Upper lobe of left lung (tissue), 6 donors: ENCODE measurements around the gene UFC1. TPM values are rescaled to one million over a fixed set of nuclear protein-coding genes. Genes with fewer than 3 reads are reported as not detected.
A peak's percentile ranks its signal among the peaks of the same experiment; 100 is the strongest.

Source experiments
- ATAC-seq, 2 donors: fragments of 200-7000 bp; cut with Tn5 transposase; one replicate each; pipeline ENCODE4 v1.9.1; 2022; ENCODE audit warnings: mild to moderate bottlenecking in 2 of 2, moderate library complexity in 2 of 2; ENCODE audit not compliant: low FRiP score in 2 of 2
- DNase-seq, 2 donors: peaks; one replicate each; pipeline ENCODE4 v3.0.0-alpha.2; 2019 to 2020
- H3K27ac ChIP-seq, 4 donors: fragments of 200-600 bp; sonication (generic); one replicate each; pipeline ENCODE4 v1.5.1; 2016 to 2019
- H3K27me3 ChIP-seq, 4 donors: fragments of 200-600 bp; sonication (generic); one replicate each; pipeline ENCODE4 v1.5.1; 2017 to 2019
- H3K36me3 ChIP-seq, 4 donors: fragments of 200-600 bp; sonication (generic); one replicate each; pipeline ENCODE4 v1.5.1; 2016 to 2019
- H3K4me1 ChIP-seq, 4 donors: fragments of 200-600 bp; sonication (generic); one replicate each; pipeline ENCODE4 v1.5.1; 2018 to 2019
- H3K4me3 ChIP-seq, 4 donors: fragments of 200-600 bp; sonication (generic); one replicate each; pipeline ENCODE4 v1.5.1; 2017 to 2019; ENCODE audit warnings: mild to moderate bottlenecking in 2 of 4, moderate library complexity in 1 of 4
- H3K9me3 ChIP-seq, 4 donors: fragments of 200-600 bp; sonication (generic); one replicate each; pipeline ENCODE4 v1.5.1; 2018 to 2019
- EP300 ChIP-seq, 4 donors: sonication (generic); formaldehyde crosslinking; IDR thresholded peaks; one replicate each; pipeline ENCODE4 v1.5.1; 2017; ENCODE audit warnings: antibody characterized with exemption in 4 of 4, control low read depth in 2 of 4
- POLR2A ChIP-seq, 4 donors: fragments of 450-650 bp; IDR thresholded peaks; one replicate each; pipeline ENCODE4 v1.5.1; 2016 to 2017; ENCODE audit warnings: antibody characterized with exemption in 4 of 4, mild to moderate bottlenecking in 2 of 4
- POLR2AphosphoS5 ChIP-seq, 2 donors: sonication (generic); formaldehyde crosslinking; IDR thresholded peaks; one replicate each; pipeline ENCODE4 v1.5.1; 2017; ENCODE audit warnings: antibody characterized with exemption in 2 of 2
- WGBS, 2 donors: methylation state at CpG; one replicate each; pipeline ENCODE4 v1.1.5; 2017 to 2018; 5-methylcytosine and 5-hydroxymethylcytosine counted together
- total RNA-seq, 6 donors: library from RNA; depleted of rRNA in 4 of 6; stranded (reverse); fragments of >200 nt in 4 of 6; gene quantifications; one replicate each; pipeline versions ENCODE4 v1.1.0 to v1.2.1, GENCODE V29; 2016 to 2021
- TF ChIP-seq, protein P1 (sequence below), 6 experiments: fragments of 450-650 bp in 4 of 6; fragments of 200-600 bp in 2 of 6; sonication (generic) in 2 of 6; IDR thresholded peaks; one replicate each; pipeline ENCODE4 v1.5.1; 2016 to 2019; ENCODE audit warnings: antibody characterized with exemption in 6 of 6
- donor health status: DM: no; HTN: no; CAD: no; lungs with moderate emphysema.
- donor health status: DM: no; HTN: yes; CAD: no; lungs with severe emphysema.

The UFC1 gene
- total RNA-seq, 6 donors from 2014 or later: 32.5 to 95.6 (median 75.6) TPM

DNA sequence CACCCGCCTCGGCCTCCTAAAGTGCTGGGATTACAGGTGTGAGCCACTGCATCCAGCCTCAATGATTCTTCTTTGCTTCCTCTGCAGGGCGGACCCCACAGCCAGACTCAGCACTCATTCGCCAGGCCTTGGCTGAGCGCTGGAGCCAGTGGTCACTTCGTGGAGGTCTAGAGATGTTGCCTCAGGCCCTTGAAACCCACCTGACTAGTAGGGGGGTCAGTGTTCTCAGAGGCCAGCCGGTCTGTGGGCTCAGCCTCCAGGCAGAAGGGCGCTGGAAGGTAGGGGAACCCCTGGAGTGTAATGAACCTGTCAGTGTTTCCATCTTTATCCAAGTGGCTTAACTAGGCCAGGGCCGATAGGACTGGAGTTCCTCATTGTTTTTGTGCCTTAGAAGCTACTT lies 15.1 kb downstream of the UFC1 start:
- no peak for DNase-seq
- Histone ChIP-seq H3K36me3 (peaks cover 16 to 53% (median 44%) of the 10 kb centered on the region in 4 donors), H3K27ac (no peak overlapping the region), H3K27me3 (no peaks in the 10 kb centered on the region), H3K4me1 (peaks cover 17 to 34% (median 23%) of the 10 kb centered on the region in 4 donors), H3K4me3 (no peak overlapping the region), H3K9me3 (no peaks in the 10 kb centered on the region)
- no peak for ATAC-seq
- WGBS, 2 donors: 90 to 96% methylated on average over 5 to 8 of the region's 9 CpGs
- TF ChIP-seq POLR2A (IDR thresholded peaks at IDR 0.05) (no peak), EP300 (IDR thresholded peaks at IDR 0.05) (no peak), POLR2AphosphoS5 (IDR thresholded peaks at IDR 0.05) (no peak)
- TF ChIP-seq, protein P1, sequence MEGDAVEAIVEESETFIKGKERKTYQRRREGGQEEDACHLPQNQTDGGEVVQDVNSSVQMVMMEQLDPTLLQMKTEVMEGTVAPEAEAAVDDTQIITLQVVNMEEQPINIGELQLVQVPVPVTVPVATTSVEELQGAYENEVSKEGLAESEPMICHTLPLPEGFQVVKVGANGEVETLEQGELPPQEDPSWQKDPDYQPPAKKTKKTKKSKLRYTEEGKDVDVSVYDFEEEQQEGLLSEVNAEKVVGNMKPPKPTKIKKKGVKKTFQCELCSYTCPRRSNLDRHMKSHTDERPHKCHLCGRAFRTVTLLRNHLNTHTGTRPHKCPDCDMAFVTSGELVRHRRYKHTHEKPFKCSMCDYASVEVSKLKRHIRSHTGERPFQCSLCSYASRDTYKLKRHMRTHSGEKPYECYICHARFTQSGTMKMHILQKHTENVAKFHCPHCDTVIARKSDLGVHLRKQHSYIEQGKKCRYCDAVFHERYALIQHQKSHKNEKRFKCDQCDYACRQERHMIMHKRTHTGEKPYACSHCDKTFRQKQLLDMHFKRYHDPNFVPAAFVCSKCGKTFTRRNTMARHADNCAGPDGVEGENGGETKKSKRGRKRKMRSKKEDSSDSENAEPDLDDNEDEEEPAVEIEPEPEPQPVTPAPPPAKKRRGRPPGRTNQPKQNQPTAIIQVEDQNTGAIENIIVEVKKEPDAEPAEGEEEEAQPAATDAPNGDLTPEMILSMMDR (IDR thresholded peaks at IDR 0.05): no peak

DNA sequence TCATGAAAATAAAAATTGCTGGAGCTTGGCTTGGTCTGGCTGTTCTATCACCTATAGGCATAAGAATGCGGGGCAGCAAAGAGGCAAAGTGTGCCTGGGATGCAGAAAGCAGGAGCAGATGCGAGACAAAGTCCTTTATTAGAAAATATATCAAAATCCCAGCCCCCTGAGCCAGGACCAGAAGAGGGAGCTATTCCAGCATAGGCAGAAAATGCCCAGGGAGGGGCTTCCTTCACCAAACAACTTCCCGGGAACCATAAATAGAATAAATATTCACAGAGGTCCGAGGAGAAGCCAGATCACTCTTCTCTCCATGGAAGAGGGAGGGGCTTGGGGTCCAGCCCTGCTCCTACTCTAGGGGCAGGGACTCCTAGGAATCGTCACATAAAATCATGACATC lies 17.4 kb downstream of the UFC1 start:
- WGBS, 2 donors: 74 to 75% methylated on average over 5 of the region's 5 CpGs
- no peak for TF ChIP-seq POLR2AphosphoS5 (IDR thresholded peaks at IDR 0.05)
- TF ChIP-seq EP300 (IDR thresholded peaks at IDR 0.05): no peak
- no peak for TF ChIP-seq POLR2A (IDR thresholded peaks at IDR 0.05)
- TF ChIP-seq, protein P1 (IDR thresholded peaks at IDR 0.05): no peak
- no peak for ATAC-seq
- Histone ChIP-seq H3K4me1 (peaks cover 18 to 28% (median 20%) of the 10 kb centered on the region in 4 donors), H3K9me3 (no peaks in the 10 kb centered on the region), H3K36me3 (peaks cover 22 to 72% (median 53%) of the 10 kb centered on the region in 4 donors), H3K27me3 (no peaks in the 10 kb centered on the region), H3K4me3 (no peak overlapping the region), H3K27ac (peak overlapping the region in 2 of 4 donors; percentile 52 to 62)
- no peak for DNase-seq

DNA sequence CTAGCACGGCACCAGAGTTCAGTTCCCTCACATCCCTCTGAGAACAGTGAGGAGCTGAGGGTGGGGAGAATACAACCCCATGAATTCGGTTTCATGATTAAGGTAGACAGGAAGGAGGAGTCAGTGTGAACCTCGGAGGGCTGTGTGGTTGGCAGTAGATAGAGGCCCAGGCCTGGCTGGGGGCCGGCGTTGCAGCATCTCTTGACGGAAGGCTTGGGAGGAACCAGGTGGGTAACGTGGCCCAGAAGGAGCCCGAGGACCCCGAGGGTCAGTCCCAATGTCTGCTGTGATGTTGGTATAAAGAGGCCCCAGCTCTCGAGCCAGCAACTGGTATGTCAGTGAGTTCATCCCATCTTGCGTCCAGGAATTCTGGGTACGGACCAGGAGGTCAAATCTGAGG lies 17.9 kb downstream of the UFC1 start:
- DNase-seq: no peak
- Histone ChIP-seq H3K36me3 (peaks cover 22 to 72% (median 53%) of the 10 kb centered on the region in 4 donors), H3K9me3 (no peaks in the 10 kb centered on the region), H3K27ac (peak overlapping the region in 3 of 4 donors; percentile 1 to 62 (median 52)), H3K4me1 (peaks cover 23 to 32% (median 25%) of the 10 kb centered on the region in 4 donors), H3K4me3 (no peak overlapping the region), H3K27me3 (no peaks in the 10 kb centered on the region)
- ATAC-seq: no peak
- WGBS, 2 donors: 87 to 91% methylated on average over 10 to 12 of the region's 12 CpGs
- TF ChIP-seq EP300 (IDR thresholded peaks at IDR 0.05) (no peak), POLR2A (IDR thresholded peaks at IDR 0.05) (no peak), POLR2AphosphoS5 (IDR thresholded peaks at IDR 0.05) (no peak)
- TF ChIP-seq, protein P1 (IDR thresholded peaks at IDR 0.05): no peak

DNA sequence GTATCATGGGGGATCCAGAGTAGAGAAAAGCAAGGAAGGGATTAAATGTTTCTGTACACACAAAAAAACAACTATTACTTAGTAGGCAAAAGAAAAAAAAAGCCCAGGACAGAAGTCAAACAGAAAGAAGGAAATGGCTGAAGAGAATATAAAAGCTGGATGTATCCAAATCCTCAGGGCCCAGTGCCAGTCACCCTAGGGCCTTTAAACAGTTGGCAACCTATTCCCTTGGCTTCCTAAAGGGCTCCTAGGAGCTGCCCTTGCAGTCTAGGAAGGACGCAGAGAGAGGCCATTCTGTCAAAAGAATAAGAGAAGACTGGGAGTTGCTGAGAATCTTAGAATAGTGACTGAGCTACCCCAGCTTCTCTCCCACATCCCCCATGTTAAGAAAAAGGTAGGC lies 18.6 kb downstream of the UFC1 start:
- WGBS, 2 donors: 83 to 89% methylated on average over 1 of the region's 1 CpG
- peaks cover 22 to 72% (median 53%) of the 10 kb centered on the region in 4 donors for H3K36me3 ChIP-seq
- TF ChIP-seq EP300 (IDR thresholded peaks at IDR 0.05) (no peak), POLR2A (IDR thresholded peaks at IDR 0.05) (no peak), POLR2AphosphoS5 (IDR thresholded peaks at IDR 0.05) (no peak)
- TF ChIP-seq, protein P1 (IDR thresholded peaks at IDR 0.05): no peak
- peak overlapping the region in 3 of 4 donors; percentile 1 to 62 (median 52) for H3K27ac ChIP-seq
- ATAC-seq (no peak), DNase-seq (no peak)
- no peaks in the 10 kb centered on the region for H3K9me3 ChIP-seq
- peaks cover 18 to 27% (median 19%) of the 10 kb centered on the region in 4 donors for H3K4me1 ChIP-seq
- H3K27me3 ChIP-seq: no peaks in the 10 kb centered on the region
- H3K4me3 ChIP-seq: no peak overlapping the region

DNA sequence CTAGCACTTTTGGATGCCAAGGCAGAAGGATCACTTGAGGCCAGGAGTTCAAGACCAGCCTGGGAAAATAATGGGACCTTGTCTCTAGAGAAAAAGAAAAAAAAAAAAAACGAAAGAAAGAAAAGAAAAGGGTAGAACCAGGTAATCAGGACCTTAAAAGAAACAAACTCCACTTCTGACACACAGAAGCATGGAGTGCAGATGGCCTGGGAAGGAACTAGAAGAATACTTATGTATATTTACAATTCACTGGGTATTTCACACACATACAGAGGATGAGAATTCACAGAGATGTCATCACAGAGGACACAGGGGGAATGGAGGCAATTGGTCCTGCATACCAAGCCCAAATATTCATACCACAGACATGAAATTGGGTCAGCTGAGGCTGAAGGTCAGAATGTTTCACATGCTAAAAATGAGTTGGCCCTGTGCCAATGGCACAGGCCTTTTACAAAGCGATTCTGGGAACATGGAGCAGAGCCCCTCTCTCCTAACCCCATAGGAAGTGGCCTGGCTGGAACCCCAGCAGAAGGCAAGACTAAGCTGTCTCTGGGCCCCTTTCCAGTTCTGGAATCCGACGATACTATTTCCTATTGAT lies 19.1 kb downstream of the UFC1 start:
- peaks cover 22 to 72% (median 53%) of the 10 kb centered on the region in 4 donors for H3K36me3 ChIP-seq
- DNase-seq (no peak), ATAC-seq (no peak)
- 63 to 65% methylated on average over 4 of the region's 4 CpGs for WGBS, 2 donors
- H3K4me1 ChIP-seq: peaks cover 17 to 26% (median 22%) of the 10 kb centered on the region in 4 donors
- H3K27ac ChIP-seq: peak overlapping the region in 3 of 4 donors; percentile 41 to 62 (median 52)
- no peak for TF ChIP-seq POLR2A (IDR thresholded peaks at IDR 0.05)
- no peak for TF ChIP-seq EP300 (IDR thresholded peaks at IDR 0.05)
- no peak for TF ChIP-seq POLR2AphosphoS5 (IDR thresholded peaks at IDR 0.05)
- TF ChIP-seq, protein P1 (IDR thresholded peaks at IDR 0.05): no peak
- no peak overlapping the region for H3K4me3 ChIP-seq
- no peaks in the 10 kb centered on the region for H3K9me3 ChIP-seq
- no peaks in the 10 kb centered on the region for H3K27me3 ChIP-seq
